Lower lobe of right lung (tissue), 2 donors: ENCODE data around the gene C1QTNF7. TPM values are rescaled to one million over a fixed set of nuclear protein-coding genes. Genes with fewer than 3 reads are reported as not detected.

Experiments
- ATAC-seq, 2 donors: fragments of 200-7000 bp; cut with Tn5 transposase; one replicate each; pipeline ENCODE4 v1.9.1; 2020 to 2022; ENCODE audit warnings: mild to moderate bottlenecking in 2 of 2, moderate library complexity in 2 of 2
- DNase-seq: peaks from one replicate; pipeline ENCODE4 v3.0.0-alpha.2; 2020
- H3K27ac ChIP-seq: fragments of 200-600 bp; one replicate; pipeline ENCODE4 v1.8.0; 2022
- H3K27me3 ChIP-seq: fragments of 200-600 bp; one replicate; pipeline ENCODE4 v1.8.0; 2022; ENCODE audit warnings: low read depth
- H3K36me3 ChIP-seq: fragments of 200-600 bp; one replicate; pipeline ENCODE4 v1.8.0; 2022; ENCODE audit warnings: mild to moderate bottlenecking
- H3K4me1 ChIP-seq: fragments of 200-600 bp; one replicate; pipeline ENCODE4 v1.8.0; 2022
- H3K4me3 ChIP-seq: fragments of 200-600 bp; one replicate; pipeline ENCODE4 v1.8.0; 2022; ENCODE audit warnings: mild to moderate bottlenecking
- H3K9me3 ChIP-seq: fragments of 200-600 bp; one replicate; pipeline ENCODE4 v1.8.0; 2022
- CTCF ChIP-seq: fragments of 200-600 bp; IDR thresholded peaks from one replicate; pipeline ENCODE4 v1.8.0; 2022; ENCODE audit warnings: antibody characterized with exemption, mild to moderate bottlenecking
- intact Hi-C: fragments of 100-400 bp; cut with DNase I; formaldehyde crosslinking; loops from one replicate; pipeline ENCODE4 v1.11.0; 2022
- long read RNA-seq: library from polyadenylated mRNA; unstranded; transcript quantifications from one replicate; pipeline ENCODE4 v2.0.0, GENCODE V29; 2021
- total RNA-seq: library from RNA; stranded (reverse); fragmentation: NEBNext Ultra II Directional; extraction: Animal tissue kit (Norgen Biotek cat#: 25700); gene quantifications from one replicate; pipeline ENCODE4 v1.2.1, GENCODE V29; 2021
- donor health status: DM: no; HTN: yes; CAD: no; lungs with severe emphysema.

Gene C1QTNF7
- 10.7 TPM for total RNA-seq
- long read RNA-seq, full-length matches to known transcripts, result 8 of 10 reads
- long read RNA-seq, partial matches to known transcripts, result 0 of 10 reads
- long read RNA-seq, other reads (novel, unspliced or antisense), result 2 of 10 reads

GRCh38 chr4:15427701-15428100 is at the start of gene C1QTNF7:
C1QTNF7 (plus strand) TSS chr4:15428033; CDS start chr4:15435744, 7,711 bp downstream.
- ATAC-seq, result no peak
- no peak for TF ChIP-seq CTCF
- no peaks in the 10 kb centered on the region for H3K9me3 ChIP-seq
- DNase-seq, result no peak
- peak within 1 kb of the TSS; percentile 26 for H3K27ac ChIP-seq
- peaks cover 4% of the 10 kb centered on the region for H3K4me1 ChIP-seq
- intact Hi-C loops, result no loop called here
- no peaks in the 10 kb centered on the region for H3K36me3 ChIP-seq
- H3K4me3 ChIP-seq, result peak within 1 kb of the TSS; percentile 1
- H3K27me3 ChIP-seq, result no peaks in the 10 kb centered on the region

- peaks cover 24% of the 10 kb centered on the region for H3K4me1 ChIP-seq
- no peak for ATAC-seq
- H3K9me3 ChIP-seq, result no peaks in the 10 kb centered on the region
- intact Hi-C loops, result no loop called here
- no peaks in the 10 kb centered on the region for H3K27me3 ChIP-seq
- no peak for TF ChIP-seq CTCF
- no peak for DNase-seq
- H3K27ac ChIP-seq, result no peak overlapping the region
- no peaks in the 10 kb centered on the region for H3K36me3 ChIP-seq
- H3K4me3 ChIP-seq, result no peak overlapping the region
Observed at GRCh38 chr4:15378062-15378461, 49.8 kb upstream of the C1QTNF7 start.

- ATAC-seq (no peak), DNase-seq (no peak)
- H3K27me3 ChIP-seq, result no peaks in the 10 kb centered on the region
- no peak overlapping the region for H3K27ac ChIP-seq
- no peak for TF ChIP-seq CTCF
- H3K36me3 ChIP-seq, result no peaks in the 10 kb centered on the region
- peaks cover 24% of the 10 kb centered on the region for H3K4me1 ChIP-seq
- H3K4me3 ChIP-seq, result no peak overlapping the region
- no peaks in the 10 kb centered on the region for H3K9me3 ChIP-seq
- intact Hi-C loops, result no loop called here
Observed at GRCh38 chr4:15378493-15378892, 49.3 kb upstream of the C1QTNF7 start.

GRCh38 chr4:15381806-15382338 is 46.0 kb upstream of the C1QTNF7 start:
- Histone ChIP-seq H3K36me3 (no peaks in the 10 kb centered on the region), H3K27ac (no peak overlapping the region), H3K4me3 (no peak overlapping the region), H3K4me1 (peaks cover 10% of the 10 kb centered on the region), H3K27me3 (no peaks in the 10 kb centered on the region), H3K9me3 (no peaks in the 10 kb centered on the region)
- DNase-seq, result no peak
- no peak for TF ChIP-seq CTCF
- ATAC-seq, result no peak
- intact Hi-C loops, result no loop called here

GRCh38 chr4:15382669-15383273 is 45.1 kb upstream of the C1QTNF7 start:
- intact Hi-C loops, result no loop called here
- H3K27me3 ChIP-seq, result no peaks in the 10 kb centered on the region
- no peak overlapping the region for H3K4me3 ChIP-seq
- ATAC-seq (peak; percentile 74 to 86), DNase-seq (no peak)
- no peak for TF ChIP-seq CTCF
- no peaks in the 10 kb centered on the region for H3K36me3 ChIP-seq
- H3K27ac ChIP-seq, result no peak overlapping the region
- H3K9me3 ChIP-seq, result no peaks in the 10 kb centered on the region
- peaks cover 5% of the 10 kb centered on the region for H3K4me1 ChIP-seq
